ENCODE measurements around the gene GKN2.
"Not testable (repeated sequence)": the region's sequence is repeated elsewhere in the genome, so short reads cannot be mapped to it uniquely, and the experiment has no call there.

Gene GKN2

DNA sequence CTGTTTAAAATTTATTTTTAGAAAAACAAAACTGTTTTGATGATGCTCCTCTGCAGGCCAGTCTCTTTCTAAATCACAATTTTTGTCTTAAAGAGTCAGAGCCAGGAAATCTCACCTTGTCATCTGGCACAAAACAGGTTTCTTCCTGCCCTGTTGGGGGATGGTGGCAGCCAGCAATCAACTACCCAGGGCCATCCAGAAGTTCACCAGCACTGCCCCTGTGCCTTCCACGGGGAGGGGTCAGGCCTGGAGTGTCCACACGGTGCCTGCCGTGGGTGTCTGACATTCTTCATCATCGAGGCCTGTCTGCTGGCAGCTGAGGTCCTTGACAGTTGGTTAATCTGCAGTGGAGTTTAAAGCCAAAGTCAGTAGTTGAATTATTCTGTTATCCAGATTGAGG, 41.4 kb downstream of the GKN2 start:
- TF ChIP-seq JUND (IDR thresholded peaks at IDR 0.05; ENCODE audit: low read depth), result no peak
- in situ Hi-C loops (cut with HindIII; ENCODE audit: low pct_unique_long_range_greater_than_20kb, low sequenced_read_pairs), result no loop called here
- no peak for DNase-seq (ENCODE audit: low read depth in 1 of 2, low spot score in 1 of 2)

DNA sequence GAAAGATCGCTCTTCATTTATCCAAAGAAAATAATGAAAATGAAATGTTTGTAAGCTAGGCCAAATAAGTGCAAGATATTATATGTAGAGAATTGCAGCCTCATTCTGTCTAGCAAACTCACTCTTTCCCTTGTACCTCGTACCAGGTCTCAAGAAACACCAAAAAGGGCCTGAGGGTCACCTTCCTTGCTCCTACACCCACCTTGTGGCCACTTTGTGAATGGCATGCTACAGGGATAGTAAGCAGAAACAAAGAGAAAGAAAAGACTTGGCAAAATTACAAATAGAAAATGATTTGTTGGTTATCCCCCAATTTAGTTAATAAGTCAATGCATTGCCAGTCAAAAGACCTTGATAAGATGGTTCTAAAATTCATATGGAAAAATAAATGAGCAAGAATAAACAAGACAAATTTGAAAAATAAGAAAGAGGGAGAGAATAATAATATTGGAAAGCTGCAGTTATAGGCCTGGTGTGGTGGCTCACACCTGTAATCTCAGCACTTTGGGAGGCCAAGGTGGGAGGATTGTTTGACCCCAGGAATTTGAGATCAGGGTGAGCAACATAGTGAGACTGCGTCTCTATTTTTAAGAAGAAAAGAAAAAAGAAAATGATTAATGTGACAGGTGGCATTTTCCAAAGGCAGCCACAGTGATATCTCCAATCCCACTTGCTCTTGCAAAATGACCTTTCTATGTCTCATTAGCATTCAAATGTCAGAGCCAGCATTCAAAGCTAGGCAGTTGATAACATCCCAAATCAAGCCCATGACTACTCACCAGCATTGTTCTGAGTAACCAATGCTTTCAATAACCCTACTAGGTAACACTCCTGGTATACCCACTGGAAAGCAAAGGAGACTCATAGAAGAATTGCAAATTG, 42.7 kb downstream of the GKN2 start:
- no peak for TF ChIP-seq JUND (IDR thresholded peaks at IDR 0.05; ENCODE audit: low read depth)
- in situ Hi-C loops (cut with HindIII; ENCODE audit: low pct_unique_long_range_greater_than_20kb, low sequenced_read_pairs), result no loop called here
- DNase-seq (ENCODE audit: low read depth in 1 of 2, low spot score in 1 of 2), result peak; percentile 10 to 73

DNA sequence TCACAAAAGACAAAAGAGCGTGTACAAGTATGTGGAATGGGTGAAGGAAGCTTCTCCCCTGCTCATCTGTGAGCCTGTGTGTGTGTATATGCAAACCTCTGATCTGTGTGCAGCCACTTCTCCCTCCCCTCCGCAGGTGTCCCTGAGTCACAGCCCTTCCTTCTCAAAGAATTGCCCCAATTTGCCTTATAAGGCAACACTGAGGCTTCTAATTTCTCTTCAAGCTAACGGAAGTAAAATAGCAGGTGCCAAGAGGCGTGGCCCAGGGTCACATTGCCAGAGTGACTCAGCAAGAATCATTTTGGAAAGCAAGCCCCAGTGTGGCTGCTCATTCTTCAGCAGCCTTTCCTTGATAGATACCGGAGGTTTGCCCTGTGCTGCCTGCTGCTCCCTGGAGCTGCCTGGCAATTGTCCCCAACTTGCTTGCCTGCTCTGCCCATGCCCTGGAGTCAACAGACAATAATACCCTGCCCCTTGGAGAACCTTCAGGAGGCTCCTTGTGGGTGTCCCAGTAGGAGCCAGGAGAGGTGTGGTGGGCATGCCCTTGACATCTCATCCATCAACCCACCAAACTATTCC, 44.2 kb downstream of the GKN2 start:
- no peak for TF ChIP-seq JUND (IDR thresholded peaks at IDR 0.05; ENCODE audit: low read depth)
- in situ Hi-C loops (cut with HindIII; ENCODE audit: low pct_unique_long_range_greater_than_20kb, low sequenced_read_pairs), result no loop called here
- peak in 1 of 2 experiments; percentile 71 for DNase-seq (ENCODE audit: low read depth in 1 of 2, low spot score in 1 of 2)

- in situ Hi-C loops (cut with HindIII; ENCODE audit: low pct_unique_long_range_greater_than_20kb, low sequenced_read_pairs), result no loop called here
- no peak for TF ChIP-seq JUND (IDR thresholded peaks at IDR 0.05; ENCODE audit: low read depth)
- DNase-seq (ENCODE audit: low read depth in 1 of 2, low spot score in 1 of 2), result no peak
These were observed 44.8 kb downstream of the GKN2 start for GRCh38 chr2:68907920-68908253.

- in situ Hi-C loops (cut with HindIII; ENCODE audit: low pct_unique_long_range_greater_than_20kb, low sequenced_read_pairs), result no loop called here
- no peak for DNase-seq (ENCODE audit: low read depth in 1 of 2, low spot score in 1 of 2)
- no peak for TF ChIP-seq JUND (IDR thresholded peaks at IDR 0.05; ENCODE audit: low read depth)
These were observed 45.3 kb downstream of the GKN2 start for GRCh38 chr2:68907232-68907919.

- TF ChIP-seq JUND (IDR thresholded peaks at IDR 0.05; ENCODE audit: low read depth), result no peak
- in situ Hi-C loops (cut with HindIII; ENCODE audit: low pct_unique_long_range_greater_than_20kb, low sequenced_read_pairs), result no loop called here
- no peak for DNase-seq (ENCODE audit: low read depth in 1 of 2, low spot score in 1 of 2)
These were observed 46.0 kb downstream of the GKN2 start for GRCh38 chr2:68906716-68907115.

DNA sequence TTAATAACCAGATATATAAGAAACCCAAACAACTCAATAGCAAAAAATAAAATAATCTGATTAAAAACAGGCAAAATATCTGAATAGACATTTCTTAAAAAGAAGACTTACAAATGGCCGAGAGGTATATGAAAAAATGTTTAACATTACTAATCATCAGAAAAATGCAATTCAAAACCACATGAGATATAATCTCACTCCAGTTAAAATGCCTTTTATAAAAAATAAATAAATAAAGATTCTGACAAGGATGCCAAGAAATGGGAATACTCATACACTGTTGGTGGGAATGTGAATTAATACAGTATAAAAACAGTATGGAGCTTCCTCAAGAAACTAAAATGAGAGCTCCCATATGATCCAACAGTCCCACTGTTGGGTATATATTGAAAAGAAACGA, 47.6 kb downstream of the GKN2 start:
- in situ Hi-C loops (cut with HindIII; ENCODE audit: low pct_unique_long_range_greater_than_20kb, low sequenced_read_pairs), result no loop called here

DNA sequence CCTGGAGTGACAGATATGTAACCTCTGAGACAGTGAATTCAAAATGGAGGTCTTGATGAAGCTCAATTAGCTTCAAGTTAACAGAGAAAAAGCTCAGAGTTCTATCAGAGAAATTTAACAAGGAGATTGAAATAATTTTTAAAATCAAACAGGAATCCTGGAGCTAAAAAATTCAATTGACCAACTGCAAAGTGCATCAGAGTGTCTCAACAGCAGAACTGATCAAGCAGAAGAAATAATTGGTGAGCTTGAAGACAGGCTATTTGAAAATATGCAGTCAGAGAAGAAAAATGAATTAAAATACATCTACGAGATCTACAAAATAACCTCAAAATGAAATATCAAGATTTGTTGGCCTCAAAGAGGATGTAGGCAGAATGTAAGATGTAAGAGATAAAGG, 51.1 kb downstream of the GKN2 start:
- TF ChIP-seq JUND (IDR thresholded peaks at IDR 0.05; ENCODE audit: low read depth), result no peak
- in situ Hi-C loops (cut with HindIII; ENCODE audit: low pct_unique_long_range_greater_than_20kb, low sequenced_read_pairs), result no loop called here
- DNase-seq (ENCODE audit: low read depth in 1 of 2, low spot score in 1 of 2), result no peak

More for the DNA sequence above, 47.6 kb downstream of the GKN2 start:
- DNase-seq (ENCODE audit: low read depth in 1 of 2, low spot score in 1 of 2), result no peak
- TF ChIP-seq JUND (IDR thresholded peaks at IDR 0.05; ENCODE audit: low read depth), result no peak

DNA sequence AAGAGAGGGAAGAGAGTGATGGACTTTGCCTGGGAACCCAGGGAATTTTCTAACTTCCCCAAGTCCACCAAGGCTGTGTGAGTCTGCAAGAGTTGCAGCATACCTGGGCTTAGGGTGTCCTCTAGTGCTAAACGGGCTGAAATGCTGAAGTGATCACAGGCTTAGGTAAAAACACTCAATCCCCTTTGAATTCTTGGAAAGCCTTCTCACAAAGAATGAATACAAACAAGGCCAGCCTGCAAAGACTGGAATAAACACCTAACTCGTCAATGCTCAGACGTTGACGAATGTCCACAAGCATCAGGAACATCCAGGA, 51.5 kb downstream of the GKN2 start:
- no peak for TF ChIP-seq JUND (IDR thresholded peaks at IDR 0.05; ENCODE audit: low read depth)
- in situ Hi-C loops (cut with HindIII; ENCODE audit: low pct_unique_long_range_greater_than_20kb, low sequenced_read_pairs), result no loop called here
- peak in 1 of 2 experiments; percentile 19 for DNase-seq (ENCODE audit: low read depth in 1 of 2, low spot score in 1 of 2)

DNA sequence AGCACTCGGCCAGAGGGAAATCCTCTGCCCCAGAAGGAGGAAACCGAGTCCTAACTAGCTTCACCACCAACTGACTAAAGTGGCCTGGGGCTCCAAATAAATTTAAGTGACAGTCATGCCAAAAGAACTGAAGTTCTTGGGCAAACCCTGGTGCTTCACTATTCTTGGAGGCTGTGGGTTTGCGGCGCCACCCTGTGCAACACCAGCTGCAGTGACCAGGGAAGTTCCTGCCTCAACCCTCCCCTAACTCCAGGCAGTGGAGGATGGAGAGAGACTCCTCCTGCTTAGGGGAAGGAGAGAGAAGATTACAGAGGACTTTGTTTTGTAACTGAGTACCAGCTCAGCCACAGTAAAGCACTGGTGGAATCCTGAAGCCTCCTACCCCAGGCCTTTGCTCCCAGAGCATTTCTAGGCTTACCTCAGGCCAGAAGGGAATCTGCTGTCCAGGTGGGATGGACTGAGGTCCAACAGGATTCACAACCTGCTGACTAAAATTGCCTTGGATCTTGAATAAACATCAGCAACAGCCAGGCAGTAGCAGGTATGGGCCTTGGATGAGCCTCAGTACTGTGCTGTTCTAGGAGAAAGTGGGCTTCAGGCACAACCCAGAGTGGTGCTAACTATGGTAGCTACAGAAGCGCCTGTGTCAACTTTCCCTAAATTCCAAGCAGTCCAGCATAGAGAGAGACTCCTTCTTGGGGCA, 52.0 kb downstream of the GKN2 start:
- DNase-seq (ENCODE audit: low read depth in 1 of 2, low spot score in 1 of 2), result no peak
- no peak for TF ChIP-seq JUND (IDR thresholded peaks at IDR 0.05; ENCODE audit: low read depth)
- in situ Hi-C loops (cut with HindIII; ENCODE audit: low pct_unique_long_range_greater_than_20kb, low sequenced_read_pairs), result no loop called here

DNA sequence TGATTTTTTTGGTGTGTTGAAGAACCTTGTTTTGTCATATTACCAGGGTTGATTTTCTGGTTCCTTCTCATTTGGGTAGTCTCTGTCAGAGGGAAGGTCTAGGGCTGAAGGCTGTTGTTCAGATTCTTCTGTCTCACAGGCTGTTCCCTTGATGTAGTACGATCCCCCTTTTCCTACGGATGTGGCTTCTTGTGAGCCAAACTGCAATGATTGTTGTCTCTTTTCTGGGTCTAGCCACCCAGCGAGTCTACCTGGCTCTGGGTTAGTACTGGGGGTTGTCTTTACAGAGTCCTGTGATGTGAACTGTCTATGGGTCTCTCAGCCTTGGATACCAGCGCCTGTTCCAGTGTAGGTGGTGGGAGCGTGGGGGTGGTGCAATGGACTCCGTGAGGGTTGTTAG, 56.7 kb downstream of the GKN2 start:
- in situ Hi-C loops (cut with HindIII; ENCODE audit: low pct_unique_long_range_greater_than_20kb, low sequenced_read_pairs); DNase-seq (ENCODE audit: low read depth in 1 of 2, low spot score in 1 of 2): not testable (repeated sequence)
